ENCODE results near the gene BHLHE41.

- TF ChIP-seq CTCF (conservative IDR thresholded peaks at IDR 0.05 in 1 of 2, IDR thresholded peaks at IDR 0.05 in 1 of 2; ENCODE audit: low read depth in 1 of 2, low read length in 2 of 2) (no peak), EZH2 (IDR thresholded peaks at IDR 0.05; ENCODE audit: low read length, missing control alignments) (no peak)
Measured at GRCh38 chr12:26122061-26122680, 2.7 kb downstream of the BHLHE41 start.

All from fibroblast of lung (primary cell).